G401 (cell line): Measurements from ENCODE around the gene POSTN. TPM values are rescaled to one million over a fixed set of nuclear protein-coding genes. Genes with fewer than 3 reads are reported as not detected.

Source experiments
- DNase-seq: peaks from one replicate; pipeline ENCODE4 v3.0.0-alpha.2; 2015; ENCODE audit warnings: low spot score
- in situ Hi-C: cut with HindIII; loops from 2 replicates; pipeline ENCODE4 v1.10.0; 2016; ENCODE audit warnings: low sequenced_read_pairs, mixed read lengths
- total RNA-seq: library from RNA; depleted of rRNA; stranded (reverse); fragments of >200 nt; shearing (Covaris generic); gene quantifications from 2 replicates; pipeline ENCODE4 v1.2.3, GENCODE V29; 2014; rRNA removed

Gene POSTN, protein sequence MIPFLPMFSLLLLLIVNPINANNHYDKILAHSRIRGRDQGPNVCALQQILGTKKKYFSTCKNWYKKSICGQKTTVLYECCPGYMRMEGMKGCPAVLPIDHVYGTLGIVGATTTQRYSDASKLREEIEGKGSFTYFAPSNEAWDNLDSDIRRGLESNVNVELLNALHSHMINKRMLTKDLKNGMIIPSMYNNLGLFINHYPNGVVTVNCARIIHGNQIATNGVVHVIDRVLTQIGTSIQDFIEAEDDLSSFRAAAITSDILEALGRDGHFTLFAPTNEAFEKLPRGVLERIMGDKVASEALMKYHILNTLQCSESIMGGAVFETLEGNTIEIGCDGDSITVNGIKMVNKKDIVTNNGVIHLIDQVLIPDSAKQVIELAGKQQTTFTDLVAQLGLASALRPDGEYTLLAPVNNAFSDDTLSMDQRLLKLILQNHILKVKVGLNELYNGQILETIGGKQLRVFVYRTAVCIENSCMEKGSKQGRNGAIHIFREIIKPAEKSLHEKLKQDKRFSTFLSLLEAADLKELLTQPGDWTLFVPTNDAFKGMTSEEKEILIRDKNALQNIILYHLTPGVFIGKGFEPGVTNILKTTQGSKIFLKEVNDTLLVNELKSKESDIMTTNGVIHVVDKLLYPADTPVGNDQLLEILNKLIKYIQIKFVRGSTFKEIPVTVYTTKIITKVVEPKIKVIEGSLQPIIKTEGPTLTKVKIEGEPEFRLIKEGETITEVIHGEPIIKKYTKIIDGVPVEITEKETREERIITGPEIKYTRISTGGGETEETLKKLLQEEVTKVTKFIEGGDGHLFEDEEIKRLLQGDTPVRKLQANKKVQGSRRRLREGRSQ
- 0.31 TPM in 1 of 2 replicates, not detected in the other for total RNA-seq

DNA sequence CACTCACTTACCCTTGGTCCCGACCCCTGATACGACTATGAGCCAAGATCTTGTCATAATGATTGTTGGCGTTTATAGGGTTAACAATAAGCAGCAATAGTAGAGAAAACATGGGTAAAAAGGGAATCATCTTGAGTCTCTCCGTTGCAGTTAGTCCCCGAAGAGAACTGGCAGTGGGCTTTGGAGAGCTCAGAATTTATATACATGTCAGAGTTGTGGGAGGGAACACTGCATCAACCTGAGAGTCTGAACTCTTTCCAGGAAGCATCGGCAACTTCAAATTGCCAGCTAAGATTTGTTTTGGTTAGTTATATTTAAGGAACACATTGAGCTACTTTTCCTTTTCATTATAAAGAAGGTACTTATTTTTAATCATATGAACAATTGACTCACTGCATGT lies at the start of gene POSTN:
TSS of gene POSTN (minus strand) at position 172 of the 400 bp plus-strand sequence. CDS start at position 130, 42 bp downstream.
- DNase-seq: no peak
- in situ Hi-C loops: no loop called here

DNA sequence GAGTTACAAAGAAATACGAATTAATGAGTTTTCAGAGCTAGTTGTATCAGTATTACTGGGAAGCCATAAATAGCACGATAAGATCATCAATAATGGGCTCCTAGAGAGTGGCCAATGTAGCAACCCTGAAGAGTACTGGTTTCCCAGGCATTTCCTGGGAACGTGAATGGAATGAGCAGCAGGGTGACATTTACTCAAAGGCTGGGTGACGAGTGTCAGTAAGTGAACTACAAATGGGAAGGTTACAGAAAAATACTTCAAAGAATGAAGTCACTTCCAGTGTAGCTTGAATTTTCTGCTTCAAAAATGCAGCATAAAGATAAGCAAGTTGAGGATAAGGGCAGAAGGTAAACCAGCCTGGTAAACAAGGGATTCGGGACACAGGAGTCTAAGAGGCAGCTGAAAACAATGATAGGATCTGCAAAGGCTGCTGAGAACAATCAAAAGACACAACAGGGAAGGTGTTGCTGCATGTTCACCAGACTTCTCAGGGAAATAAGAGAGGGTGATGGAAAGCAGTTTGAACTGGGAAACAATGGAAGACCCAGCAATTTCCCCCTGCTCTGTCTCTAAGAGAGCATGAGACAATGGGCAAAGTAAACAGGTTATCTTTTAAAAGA lies 48.6 kb upstream of the POSTN start:
- in situ Hi-C loops: no loop called here
- no peak for DNase-seq

DNA sequence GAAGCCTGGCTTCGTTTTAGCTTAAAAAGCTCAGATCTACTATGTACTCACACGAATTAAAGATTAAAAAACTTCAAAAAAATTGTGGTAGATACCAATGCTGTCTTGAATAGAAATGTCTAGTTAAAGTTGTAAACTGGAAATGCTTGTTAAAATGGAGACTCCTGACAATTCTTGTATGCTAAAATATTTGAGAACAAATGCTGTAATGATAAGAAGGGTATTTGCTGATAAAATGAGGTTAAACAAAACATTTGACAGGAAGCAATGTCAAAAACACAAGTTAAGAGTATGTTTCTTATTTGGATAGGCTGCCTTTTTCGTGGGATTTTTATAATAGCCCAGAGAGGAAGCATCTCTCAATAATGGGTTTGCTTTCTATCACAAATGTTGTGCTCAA lies 48.0 kb upstream of the POSTN start:
- in situ Hi-C loops: no loop called here
- DNase-seq: no peak

- no peak for DNase-seq
- in situ Hi-C loops: no loop called here
These were observed 46.7 kb upstream of the POSTN start for GRCh38 chr13:37645181-37645740.

- DNase-seq: no peak
- in situ Hi-C loops: no loop called here
These were observed 42.8 kb upstream of the POSTN start for GRCh38 chr13:37641391-37641790.

GRCh38 chr13:37640499-37640898 lies 41.9 kb upstream of the POSTN start:
- in situ Hi-C loops: no loop called here
- DNase-seq: peak; percentile 7

- in situ Hi-C loops: no loop called here
- no peak for DNase-seq
These were observed 38.1 kb upstream of the POSTN start for GRCh38 chr13:37636701-37637100.

DNA sequence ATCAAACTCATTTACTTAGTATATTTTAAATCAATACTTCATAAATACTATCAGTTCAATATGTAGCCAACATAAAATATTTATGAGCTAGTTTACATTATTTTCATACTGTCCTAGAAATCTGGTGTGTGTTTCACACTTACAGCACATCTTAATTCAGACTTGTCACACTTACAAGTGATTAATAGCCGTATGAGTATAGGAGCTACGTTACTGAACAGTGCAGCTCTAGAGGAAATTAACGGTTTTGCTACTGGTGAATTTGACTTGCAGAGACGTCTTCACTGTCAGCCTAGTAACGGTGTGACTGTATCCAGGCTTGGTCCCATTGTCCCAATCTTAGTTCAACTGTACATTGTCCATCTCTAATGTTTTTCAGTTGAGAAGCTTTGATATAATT lies 33.7 kb upstream of the POSTN start:
- in situ Hi-C loops: no loop called here
- DNase-seq: no peak

- no peak for DNase-seq
- in situ Hi-C loops: no loop called here
These were observed 28.9 kb upstream of the POSTN start for GRCh38 chr13:37627428-37627827.

DNA sequence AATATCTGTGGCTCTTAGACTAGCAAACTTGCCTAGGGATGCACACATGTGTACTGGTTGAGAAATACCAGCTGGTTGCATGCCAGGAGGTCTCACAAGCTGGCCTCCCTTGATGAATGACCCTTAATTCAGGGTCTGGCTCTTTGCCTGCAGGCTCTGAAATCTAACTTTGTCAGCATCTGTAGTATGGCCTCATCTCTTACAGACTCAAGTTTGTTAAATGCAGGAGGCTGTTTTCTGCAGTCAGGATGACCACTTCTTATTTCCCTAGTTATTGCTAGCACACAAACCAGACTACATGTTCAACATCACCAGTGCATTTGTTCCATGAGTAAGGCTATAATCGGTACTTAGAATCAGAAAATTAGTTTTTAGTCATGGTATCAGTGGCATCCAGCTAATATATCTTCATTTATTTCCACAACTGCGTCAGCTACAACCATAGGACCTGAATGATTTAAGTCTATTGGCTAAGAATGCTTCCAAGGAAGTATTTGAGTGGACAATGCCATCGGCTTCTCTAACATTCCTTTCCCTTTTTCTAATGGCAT lies 23.3 kb upstream of the POSTN start:
- in situ Hi-C loops: no loop called here

DNA sequence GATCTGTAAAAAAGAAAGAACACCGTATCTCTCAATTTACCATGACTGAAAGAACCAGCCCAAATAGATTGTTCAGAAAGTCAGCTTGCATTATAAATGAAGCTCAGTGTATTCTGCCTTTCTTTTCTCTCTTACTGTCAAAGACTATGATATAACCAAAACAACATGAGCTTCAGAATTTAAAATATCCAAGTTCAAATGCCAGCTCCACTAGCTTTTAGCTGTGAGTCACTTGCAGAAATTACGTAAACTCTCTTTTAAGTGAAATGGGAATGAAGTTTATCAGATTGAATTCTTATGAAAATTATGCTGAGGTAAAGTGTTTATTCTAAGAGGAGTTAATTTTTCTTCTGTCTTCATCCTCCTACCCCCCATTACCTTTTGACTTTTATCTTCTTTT lies 20.0 kb upstream of the POSTN start:
- no peak for DNase-seq
- in situ Hi-C loops: no loop called here

More for the DNA sequence above, 23.3 kb upstream of the POSTN start:
- no peak for DNase-seq

DNA sequence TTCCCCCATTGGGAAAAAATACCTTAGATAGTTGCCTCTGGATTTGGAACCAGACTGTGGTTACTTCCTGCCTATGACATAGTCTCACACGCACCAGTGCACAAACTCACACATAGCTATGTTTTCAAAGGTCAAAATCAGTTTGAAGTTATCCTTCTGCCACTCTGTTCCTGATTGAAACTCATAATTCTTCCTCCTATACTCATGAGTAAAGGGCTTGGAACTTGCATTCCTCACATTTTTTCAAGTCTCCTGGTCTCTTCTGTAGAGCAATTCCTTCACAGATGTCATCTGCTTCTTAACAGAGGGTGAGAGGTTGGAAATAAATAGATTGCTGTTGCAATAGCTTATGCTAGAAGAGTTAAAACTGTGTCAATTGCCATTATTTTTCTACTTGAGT lies 18.6 kb upstream of the POSTN start:
- no peak for DNase-seq
- in situ Hi-C loops: no loop called here

DNA sequence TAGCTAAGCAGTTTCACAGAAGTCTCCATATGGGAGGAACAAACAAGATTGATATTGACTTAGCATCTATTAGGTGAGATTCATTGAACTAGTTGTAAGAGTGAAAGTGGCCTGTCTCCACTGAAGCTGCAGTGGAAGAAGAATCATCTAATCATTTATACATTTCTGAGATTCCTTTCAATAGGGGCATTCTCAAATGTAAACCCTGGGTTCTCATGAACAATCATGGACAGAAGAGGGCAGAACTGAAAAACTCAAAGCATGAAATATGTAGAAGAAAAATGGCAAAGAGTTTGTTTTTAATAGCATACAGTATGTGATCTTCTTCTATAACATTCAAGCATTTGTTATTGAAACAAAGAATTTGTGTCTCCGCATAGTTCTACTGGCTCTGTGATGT lies 17.6 kb upstream of the POSTN start:
- no peak for DNase-seq
- in situ Hi-C loops: no loop called here

- no peak for DNase-seq
- in situ Hi-C loops: no loop called here
These were observed 16.7 kb upstream of the POSTN start for GRCh38 chr13:37615276-37615675.

GRCh38 chr13:37613638-37614037 lies 15.1 kb upstream of the POSTN start:
- no peak for DNase-seq
- in situ Hi-C loops: no loop called here

GRCh38 chr13:37613236-37613635 lies 14.7 kb upstream of the POSTN start:
- in situ Hi-C loops: no loop called here
- no peak for DNase-seq

- in situ Hi-C loops: no loop called here
- no peak for DNase-seq
These were observed 10.3 kb upstream of the POSTN start for GRCh38 chr13:37608750-37609339.

DNA sequence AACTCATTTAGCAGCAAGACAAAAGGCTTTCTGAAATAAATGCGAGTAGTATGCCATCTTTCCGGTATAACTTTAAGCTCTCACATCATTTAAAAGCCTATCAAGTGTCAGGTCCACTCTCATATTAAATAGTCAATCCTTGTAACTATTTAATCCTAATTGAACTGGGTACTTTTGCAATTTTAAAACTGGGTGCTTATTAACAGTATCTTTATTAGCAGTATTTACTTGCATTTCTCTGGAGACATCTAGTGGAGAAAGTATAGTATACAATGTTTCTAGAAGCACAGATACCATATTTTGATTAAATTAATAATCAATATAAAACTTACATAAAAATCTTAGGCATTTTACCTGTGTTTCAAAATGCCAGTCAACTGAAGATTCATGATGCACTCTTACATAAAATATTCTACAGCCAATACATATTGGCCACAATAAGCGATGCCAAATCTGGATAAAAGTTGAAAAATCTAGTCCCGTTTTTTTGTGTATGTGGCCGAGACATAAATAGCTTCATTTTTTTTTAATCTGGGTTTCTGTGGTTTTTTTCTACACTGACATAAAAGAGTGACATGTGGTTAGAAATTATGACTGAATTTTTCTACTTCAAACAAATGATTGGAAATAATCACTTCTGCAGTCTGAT lies 4.3 kb upstream of the POSTN start:
- in situ Hi-C loops: no loop called here

More for the DNA sequence above, 4.3 kb upstream of the POSTN start:
- DNase-seq: no peak
